Myocyte (in vitro differentiated cells): ENCODE data around the gene ADARB1. TPM values are rescaled to one million over a fixed set of nuclear protein-coding genes. Genes with fewer than 3 reads are reported as not detected.

Experiments
- DNase-seq: peaks from one replicate; pipeline ENCODE4 v3.0.0-alpha.2; 2012; ENCODE audit warnings: low read depth
- total RNA-seq: library from RNA; depleted of rRNA; stranded (reverse); fragments of >200 nt; gene quantifications from 2 replicates; pipeline ENCODE4 v1.2.3, GENCODE V29; 2014

The ADARB1 gene
- total RNA-seq, 1 donor from 2014 or later, result 15.9 TPM

DNA sequence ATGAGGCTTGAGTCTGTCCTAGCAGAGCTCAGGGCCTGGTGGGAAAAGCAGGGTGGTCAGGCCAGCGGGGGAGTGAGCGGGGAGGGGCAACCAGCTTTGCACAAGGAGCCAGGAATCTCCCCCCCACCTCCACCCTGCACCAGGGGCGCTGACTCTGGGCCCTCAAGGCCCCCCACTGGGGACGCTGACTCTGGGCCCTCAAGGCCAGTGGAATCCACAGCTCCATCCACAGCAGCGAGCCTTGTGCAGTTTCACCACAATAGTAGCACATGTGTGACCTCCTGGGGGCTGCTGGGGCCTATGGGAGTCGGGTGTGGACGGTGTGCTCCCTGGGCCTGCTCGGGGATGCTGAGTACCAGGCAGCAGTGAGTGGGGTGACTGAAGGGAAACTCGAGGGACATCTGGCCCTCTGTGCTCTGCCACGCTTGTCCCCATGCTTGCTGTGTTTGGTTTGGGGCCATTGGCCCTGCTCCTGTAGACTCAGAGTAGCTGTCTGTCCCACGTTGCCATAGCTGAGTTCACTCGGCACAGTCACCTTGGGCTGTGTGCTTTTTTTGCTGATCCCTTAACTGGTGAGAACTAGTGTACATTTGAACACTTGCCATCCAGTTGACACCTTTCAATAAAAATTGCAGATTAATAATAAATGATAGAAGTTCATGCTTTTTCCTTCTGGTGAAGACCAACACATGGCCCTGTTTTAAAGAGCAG, 89.2 kb downstream of the ADARB1 start:
- DNase-seq, result no peak

DNA sequence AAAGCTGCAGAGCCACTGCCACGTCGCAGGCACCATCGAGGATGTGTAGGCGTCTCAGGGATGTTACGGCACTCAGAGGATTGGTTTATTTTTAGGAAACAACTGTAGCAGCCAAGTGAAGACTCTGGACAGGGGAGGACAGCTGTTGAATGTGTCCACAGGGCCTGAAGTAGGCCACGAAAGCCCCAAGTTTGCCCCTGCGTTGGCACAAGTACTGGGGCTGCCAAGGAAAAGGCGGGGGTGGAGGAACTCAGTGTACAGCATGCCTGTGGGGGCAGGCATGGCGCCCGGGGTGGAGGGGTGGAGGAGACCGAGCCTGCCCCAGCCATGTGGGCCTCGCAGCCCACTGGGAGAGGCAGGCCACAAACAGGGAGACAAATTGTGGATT, 89.7 kb downstream of the ADARB1 start:
- peak; percentile 98 for DNase-seq

DNA sequence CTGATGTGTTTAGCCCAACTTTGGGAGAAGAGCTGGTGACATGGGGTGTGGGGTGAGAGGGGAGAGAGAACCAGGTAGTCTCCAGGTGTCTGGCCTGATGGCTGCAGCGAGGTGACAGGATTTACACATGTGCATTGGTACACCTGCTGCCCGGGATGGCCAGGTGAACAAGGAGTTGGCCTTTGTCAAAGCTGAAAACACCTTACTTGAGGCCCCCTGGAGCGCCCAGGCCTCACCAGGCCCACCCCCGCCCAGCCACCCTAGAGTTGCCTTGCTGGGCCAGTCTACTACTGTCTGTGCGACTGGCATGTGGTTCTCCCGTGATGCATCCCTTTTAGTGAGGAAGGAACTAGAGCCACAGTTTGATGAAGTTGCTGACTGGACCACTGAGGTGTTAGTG, 90.5 kb downstream of the ADARB1 start:
- DNase-seq, result no peak

DNA sequence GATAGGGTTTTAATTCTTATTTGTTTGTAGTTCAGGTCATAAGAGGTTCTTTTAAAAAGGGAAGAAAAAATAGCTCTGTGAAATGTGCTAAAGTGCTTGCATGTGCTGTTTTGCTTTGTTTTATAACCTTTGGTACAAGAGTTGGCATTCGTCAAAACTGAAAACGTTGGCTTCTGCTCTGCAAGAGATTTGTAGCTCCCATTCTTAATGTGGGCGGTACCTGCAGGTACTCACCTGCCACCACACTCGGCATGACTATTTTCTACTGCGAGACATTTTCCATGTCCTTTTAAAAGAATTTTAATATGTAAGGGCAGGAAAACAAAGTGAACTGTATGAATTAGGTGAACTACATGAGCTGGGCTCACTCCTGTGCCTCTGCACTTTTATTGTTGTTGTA, 92.6 kb downstream of the ADARB1 start:
- no peak for DNase-seq

DNA sequence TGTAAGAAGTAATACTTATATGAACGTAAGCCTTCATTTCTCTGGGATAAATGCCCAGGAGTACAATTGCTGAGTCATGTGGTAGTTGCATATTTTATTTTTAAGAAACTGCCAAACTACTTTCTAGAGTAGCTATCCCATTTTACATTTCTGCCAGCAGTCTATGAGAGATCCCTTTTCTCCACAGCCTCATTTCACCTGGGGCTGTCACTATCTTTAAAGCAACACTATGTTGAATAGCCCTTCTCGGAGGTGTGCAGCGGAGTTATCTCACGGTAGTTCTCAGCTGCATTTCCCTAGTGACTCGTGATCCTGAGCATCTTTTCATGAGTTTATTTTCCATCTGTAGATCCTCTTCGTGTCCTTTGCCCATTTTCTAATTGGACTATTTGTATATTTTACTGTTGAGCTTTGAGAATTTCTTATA, 93.4 kb downstream of the ADARB1 start:
- peak; percentile 43 for DNase-seq

DNA sequence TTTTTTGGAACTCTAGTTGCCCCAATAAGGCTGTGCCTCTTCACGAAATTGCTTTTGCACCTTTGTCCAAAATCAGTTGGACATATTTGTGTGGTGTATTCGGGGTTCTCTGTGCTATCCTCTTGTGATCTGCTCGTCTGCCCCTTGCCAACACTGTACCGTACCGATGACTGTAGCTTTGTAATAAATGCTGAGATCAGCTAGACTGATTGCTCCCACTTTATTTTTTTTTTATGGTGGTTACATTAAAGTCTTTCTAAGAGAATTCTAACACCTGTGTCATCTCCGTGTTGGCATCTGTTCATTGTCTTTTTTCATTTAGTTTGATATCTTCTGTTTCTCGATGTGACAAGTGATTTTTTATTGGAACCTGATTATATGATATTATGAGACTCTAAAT, 94.1 kb downstream of the ADARB1 start:
- no peak for DNase-seq

DNA sequence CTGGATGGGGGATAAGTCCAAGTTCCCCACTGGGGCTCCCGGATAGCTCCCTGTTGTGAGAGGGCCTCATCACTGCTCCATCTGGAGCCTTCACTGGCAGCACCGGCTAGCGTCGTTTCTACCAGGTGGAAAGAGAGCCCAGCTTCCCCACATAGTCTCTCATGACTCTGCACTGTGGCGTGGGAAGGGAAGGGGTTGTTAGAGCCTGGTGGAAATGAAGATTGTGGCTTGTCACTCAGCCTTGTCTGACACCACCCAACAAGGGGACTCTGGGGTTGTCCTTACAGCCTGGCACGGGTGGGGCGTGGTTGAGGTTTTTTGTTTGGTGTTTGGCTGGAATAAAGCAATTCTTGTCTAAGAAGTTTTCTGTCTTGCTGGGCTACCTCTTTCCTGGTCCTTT, 94.6 kb downstream of the ADARB1 start:
- DNase-seq, result peak; percentile 59

DNA sequence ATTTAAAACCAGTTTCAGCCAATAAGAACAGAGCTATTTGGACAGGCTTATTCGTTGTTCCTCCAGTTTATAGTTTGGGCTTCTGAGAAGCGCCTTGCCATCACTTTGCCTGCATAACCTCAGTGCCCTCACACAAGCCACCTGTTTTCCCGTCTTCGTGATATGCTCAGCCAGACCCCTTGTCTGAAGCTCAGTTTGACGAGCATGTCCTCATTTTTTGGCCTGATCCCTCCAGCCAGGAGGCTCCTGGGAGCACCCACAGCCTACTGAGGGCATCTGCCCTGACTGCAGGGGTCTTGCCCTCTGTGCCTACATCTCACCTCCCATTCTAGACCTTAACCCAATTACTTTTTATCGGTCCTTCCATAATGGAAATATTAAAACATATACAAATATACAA, 95.3 kb downstream of the ADARB1 start:
- no peak for DNase-seq

DNA sequence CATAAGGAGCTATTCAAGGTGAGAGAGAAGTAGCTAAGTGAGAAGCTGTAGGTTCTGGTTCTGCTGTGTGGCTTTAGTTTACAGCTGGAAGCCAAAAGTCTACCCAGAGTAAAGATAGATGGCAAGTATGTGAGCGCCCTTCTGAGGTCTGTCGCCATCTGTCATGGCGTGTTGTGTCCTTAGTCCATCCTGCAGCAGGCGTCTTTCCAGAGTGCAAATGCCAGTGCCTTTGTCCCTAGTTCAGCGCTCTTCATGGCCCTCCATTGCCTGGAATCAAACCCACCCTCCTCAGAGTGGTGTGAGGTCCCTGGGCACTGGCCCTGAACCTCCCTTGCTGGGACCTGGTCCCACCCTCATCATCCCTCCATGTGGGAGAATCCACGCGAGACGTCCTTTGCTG, 96.6 kb downstream of the ADARB1 start:
- no peak for DNase-seq

DNA sequence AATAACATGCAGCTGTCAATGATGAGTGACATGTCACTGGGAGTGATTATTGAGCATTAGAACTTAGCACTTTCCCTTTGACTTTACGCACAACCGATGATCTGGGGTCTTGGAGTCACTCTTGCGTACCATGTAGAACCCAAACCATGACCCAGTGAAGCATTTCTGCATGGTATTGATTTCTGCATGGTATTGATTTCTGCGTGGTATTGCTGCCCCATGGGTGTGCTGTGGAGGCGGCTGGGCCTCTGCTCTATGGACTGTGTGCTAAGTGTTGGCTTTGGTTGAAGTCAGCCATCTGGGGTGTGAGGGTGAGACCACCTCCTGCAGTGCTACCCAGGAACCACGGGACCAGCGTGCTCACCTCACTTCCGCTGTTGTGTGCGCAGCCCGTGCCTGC, 98.0 kb downstream of the ADARB1 start:
- no peak for DNase-seq

DNA sequence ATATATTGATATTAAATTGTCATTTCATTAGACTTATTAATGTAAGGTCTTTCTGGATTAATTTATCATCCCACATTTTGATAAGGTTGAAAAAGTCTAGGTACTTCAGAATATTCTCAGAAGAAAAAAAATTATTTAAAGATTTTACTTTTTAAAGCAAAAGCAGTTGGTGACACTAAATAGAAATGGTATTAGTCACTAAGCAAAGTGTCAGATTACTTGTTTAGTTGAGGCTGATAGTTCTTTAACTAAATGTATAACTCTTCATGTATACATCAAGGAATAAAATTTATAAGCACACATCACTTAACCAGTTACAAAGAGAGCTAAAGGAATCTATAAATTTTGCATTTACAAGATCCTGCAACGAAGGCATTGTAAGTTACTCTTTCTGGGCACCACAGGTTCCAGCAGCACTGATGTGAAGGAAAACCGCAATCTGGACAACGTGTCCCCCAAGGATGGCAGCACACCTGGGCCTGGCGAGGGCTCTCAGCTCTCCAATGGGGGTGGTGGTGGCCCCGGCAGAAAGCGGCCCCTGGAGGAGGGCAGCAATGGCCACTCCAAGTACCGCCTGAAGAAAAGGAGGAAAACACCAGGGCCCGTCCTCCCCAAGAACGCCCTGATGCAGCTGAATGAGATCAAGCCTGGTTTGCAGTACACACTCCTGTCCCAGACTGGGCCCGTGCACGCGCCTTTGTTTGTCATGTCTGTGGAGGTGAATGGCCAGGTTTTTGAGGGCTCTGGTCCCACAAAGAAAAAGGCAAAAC, 101.1 kb downstream of the ADARB1 start:
- DNase-seq, result no peak

DNA sequence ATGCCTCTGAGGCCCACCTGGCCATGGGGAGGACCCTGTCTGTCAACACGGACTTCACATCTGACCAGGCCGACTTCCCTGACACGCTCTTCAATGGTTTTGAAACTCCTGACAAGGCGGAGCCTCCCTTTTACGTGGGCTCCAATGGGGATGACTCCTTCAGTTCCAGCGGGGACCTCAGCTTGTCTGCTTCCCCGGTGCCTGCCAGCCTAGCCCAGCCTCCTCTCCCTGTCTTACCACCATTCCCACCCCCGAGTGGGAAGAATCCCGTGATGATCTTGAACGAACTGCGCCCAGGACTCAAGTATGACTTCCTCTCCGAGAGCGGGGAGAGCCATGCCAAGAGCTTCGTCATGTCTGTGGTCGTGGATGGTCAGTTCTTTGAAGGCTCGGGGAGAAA, 101.8 kb downstream of the ADARB1 start:
- no peak for DNase-seq

DNA sequence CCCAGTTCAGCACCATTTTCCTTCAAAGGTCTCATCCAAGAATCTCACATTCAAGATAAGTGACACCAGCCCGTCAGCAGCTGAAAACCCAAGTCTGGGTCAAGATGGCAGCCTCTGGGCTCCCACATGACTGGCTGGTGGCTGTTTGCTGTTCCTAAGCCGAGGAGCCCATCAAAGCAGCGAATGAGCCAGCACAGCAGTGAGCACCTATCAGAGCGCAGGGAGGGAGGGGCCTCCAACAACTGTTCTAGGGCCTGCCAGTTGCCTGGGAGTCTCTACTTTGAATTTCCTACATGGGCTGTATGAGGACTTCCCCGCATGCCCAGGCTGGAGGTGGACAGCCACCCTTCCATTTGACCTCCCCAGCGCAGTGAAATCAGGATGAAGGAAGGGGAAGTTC, 102.7 kb downstream of the ADARB1 start:
- no peak for DNase-seq

DNA sequence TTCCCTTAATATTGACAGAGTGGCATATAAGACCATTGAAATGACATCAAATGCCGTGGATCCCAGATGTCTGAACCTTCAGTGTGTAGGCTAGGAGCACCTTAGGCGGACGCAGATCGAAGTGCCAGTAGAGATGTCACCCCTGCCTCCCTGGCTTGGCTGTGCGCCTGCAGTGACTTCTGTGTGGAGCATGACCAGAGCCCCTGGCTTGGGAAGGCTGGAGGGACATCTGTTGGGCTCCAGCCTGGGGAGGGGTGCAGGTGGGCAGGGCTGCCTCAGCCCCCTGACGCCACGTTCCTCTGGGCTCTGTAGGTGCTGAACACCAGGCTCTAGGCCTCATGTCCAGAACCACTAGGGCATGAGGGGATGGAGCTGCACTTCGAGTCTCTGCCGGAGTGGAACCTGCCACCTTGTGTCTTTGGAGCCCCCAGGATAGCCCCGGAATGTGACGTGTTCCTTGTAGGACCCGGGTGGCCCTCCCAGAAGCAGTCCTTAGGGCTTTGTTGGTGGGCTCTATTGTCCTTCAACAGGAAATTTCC, 103.8 kb downstream of the ADARB1 start:
- no peak for DNase-seq

DNA sequence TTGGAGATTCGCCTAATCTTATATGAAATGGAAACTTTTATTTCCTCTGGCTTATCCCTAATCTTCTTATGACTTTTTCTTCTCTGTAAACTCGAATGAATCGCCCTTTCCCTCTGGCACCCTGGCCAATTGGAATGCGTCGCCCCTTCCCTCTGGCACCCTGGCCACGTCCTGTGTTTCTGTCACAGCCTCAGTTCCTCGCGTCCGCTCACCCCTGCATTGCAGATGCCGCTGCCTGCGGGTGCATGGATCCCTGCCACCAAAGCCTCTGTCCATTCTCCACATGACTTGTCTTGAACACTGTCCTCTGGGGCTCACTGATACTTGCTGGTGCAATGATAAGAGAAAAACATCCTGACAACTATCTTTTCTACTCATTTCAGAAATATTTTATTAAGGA, 104.6 kb downstream of the ADARB1 start:
- no peak for DNase-seq

DNA sequence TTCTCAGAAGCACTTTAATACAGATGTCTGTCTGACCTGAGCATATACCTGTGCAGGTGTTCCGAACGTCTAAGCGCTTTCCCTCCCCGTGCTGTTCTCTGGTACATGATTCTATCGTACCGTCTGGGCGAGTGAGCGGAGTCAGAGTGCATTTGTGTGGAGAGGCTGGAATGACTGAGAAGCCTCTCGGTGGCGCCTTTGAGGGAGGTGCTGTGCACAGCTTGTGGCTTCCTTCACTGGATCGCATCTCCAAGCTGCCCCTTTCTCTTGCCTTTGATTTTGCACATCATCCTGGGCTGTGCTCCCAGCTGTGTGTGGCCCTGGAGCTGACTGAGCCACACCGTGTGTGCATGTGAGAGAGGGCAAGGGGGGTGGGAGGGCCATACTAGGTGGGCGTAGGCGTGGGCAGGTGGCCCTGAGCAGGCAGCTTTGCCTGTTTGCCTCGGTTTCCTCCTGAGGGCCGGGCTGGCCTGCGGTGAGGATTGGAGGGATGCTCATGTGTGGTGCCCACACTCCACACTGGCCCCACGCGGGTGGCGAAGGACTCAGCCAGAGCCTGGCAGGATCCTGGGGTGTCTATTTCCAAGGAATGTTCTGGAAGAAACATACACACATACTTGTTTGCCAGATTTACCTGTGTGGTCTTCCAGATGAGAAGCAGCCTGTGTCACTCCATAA, 105.3 kb downstream of the ADARB1 start:
- no peak for DNase-seq

DNA sequence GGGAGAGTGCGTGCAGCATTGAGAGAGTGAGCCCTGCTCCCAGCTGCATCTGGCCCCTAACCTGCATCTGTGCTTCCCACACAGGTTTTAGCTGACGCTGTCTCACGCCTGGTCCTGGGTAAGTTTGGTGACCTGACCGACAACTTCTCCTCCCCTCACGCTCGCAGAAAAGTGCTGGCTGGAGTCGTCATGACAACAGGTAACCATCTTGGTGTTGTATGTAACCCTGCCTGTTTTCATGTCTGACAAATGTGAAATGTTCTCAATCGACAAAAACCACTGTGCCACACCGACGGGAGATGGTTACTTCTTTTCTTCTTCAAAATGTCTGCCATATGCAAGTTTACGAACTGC, 105.8 kb downstream of the ADARB1 start:
- DNase-seq, result no peak

DNA sequence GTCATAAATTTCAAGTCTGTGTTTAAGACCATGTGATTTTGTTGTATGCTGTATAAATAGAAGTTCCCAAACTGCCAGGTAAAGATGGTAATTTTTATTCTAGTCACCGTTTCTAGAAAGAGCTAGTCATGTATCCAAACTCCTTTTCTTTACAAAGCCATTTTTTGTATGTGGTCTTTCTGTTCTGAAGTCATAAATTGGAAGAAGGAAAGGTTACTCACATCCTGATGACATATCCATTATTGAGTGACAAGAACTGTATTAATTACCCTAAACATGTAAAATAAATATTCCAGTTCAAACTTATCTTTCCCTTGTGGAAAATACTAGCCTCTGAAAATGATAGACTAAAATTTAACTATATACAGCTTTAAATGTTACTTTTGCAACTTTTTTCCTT, 108.6 kb downstream of the ADARB1 start:
- no peak for DNase-seq

DNA sequence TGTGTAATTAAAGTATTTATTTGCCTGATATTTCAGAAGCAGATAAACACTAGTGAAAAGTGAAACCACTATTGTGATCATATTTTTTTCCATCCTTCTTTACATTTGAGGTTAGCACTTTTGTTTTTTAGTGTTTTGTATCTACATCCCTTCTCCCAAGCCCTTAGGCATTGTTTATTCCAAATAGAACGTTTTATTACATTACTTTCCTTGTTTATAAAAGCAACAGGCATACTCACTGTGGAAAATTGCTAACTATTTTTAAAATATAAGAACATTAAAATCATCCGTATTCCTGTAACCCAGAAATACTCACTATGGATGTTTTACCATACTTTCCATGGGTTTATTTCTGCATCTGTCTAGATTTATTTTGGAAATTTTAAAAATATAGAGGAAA, 109.5 kb downstream of the ADARB1 start:
- no peak for DNase-seq

DNA sequence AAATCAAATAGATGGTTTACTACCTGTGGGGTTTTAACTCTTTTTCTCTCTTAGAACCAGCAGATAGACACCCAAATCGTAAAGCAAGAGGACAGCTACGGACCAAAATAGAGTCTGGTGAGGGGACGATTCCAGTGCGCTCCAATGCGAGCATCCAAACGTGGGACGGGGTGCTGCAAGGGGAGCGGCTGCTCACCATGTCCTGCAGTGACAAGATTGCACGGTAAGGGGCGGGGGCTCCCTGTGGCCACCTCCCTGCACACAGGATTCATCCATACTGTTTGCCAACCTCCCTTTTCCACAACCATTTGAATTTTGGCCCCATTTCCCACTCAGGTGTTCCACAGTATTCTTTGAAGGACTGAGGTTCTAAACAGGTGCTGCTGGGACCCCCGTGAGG, 110.5 kb downstream of the ADARB1 start:
- no peak for DNase-seq

DNA sequence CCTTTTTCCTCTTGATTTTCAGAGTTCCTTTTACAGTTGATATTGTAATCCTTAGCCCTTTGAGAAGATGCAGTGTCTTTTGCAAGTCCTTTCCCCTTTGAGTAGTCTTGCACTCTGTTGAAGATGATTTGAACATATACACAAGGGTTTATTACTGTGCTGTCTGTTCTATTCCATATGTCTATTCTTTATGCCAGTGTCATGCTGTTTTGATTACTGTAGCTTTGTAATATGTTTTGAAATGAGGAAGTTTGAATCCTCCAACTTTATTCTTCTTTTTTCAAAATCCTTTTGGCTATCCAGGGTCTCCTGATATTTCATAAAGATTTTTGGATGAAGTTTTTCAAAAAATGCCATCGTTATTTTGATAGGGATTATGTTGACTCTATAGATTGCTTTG, 112.3 kb downstream of the ADARB1 start:
- no peak for DNase-seq

DNA sequence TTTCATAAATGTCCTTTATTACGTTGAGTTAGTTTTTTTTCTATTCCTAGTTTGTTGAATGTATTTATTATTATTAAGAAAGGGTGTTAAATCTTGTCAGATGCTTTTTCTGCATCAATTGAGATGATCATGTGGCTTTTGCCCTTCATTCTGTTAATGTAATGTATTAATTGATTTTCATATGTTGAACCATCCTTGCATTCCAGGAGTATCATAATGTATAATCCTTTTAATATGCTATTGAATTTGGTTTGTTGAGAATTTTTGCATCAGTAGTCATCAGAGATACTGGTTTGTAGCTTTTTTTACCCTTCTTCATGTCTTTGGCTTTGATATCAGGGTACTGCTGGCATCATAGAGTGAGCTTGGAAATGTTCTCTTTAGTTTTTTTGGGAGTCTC, 113.3 kb downstream of the ADARB1 start:
- DNase-seq, result no peak
